Left ventricle myocardium inferior (tissue), 1 donor: Measurements from ENCODE around the gene PRR30. TPM values are rescaled to one million over a fixed set of nuclear protein-coding genes. Genes with fewer than 3 reads are reported as not detected.
A peak's percentile ranks its signal among the peaks of the same experiment; 100 is the strongest.

Experiments
- DNase-seq: peaks from one replicate; pipeline ENCODE4 v3.0.0-alpha.2; 2020
- H3K27ac ChIP-seq: fragments of 200-600 bp; replicated peaks from 2 replicates; pipeline ENCODE4 v1.8.0; 2021
- H3K27me3 ChIP-seq: fragments of 200-600 bp; 2 replicates; pipeline ENCODE4 v1.8.0; 2021; ENCODE audit warnings: low read depth
- H3K36me3 ChIP-seq: fragments of 200-600 bp; 2 replicates; pipeline ENCODE4 v1.8.0; 2021
- H3K4me1 ChIP-seq: fragments of 200-600 bp; 2 replicates; pipeline ENCODE4 v1.8.0; 2021
- H3K4me3 ChIP-seq: fragments of 200-600 bp; 2 replicates; pipeline ENCODE4 v1.8.0; 2021; ENCODE audit warnings: mild to moderate bottlenecking, moderate library complexity
- H3K9me3 ChIP-seq: fragments of 200-600 bp; replicated peaks from 2 replicates; pipeline ENCODE4 v1.8.0; 2021
- intact Hi-C: fragments of 100-400 bp; cut with micrococcal nuclease; formaldehyde crosslinking; loops from one replicate; pipeline ENCODE4 v1.11.0; 2022
- total RNA-seq: library from RNA; stranded (reverse); fragmentation: NEBNext Ultra II Directional; extraction: Animal tissue kit (Norgen Biotek cat#: 25700); gene quantifications from one replicate; pipeline ENCODE4 v1.2.1, GENCODE V29; 2021
- TF ChIP-seq, protein P1 (sequence below): fragments of 200-600 bp; IDR thresholded peaks from 2 replicates; pipeline ENCODE4 v1.8.0; 2021; ENCODE audit warnings: antibody characterized with exemption, mild to moderate bottlenecking, borderline replicate concordance
- donor health status: DM: no; HTN: yes; CAD: no; lungs with severe emphysema.

Gene PRR30
- total RNA-seq, 1 donor from 2014 or later: not detected

GRCh38 chr2:27135478-27135955 lies 3.7 kb downstream of the PRR30 start:
- Histone ChIP-seq H3K36me3 (peaks cover 23% of the 10 kb centered on the region), H3K27me3 (no peaks in the 10 kb centered on the region), H3K27ac (peak overlapping the region; percentile 94), H3K4me3 (no peak overlapping the region), H3K4me1 (peaks cover 23% of the 10 kb centered on the region), H3K9me3 (no peaks in the 10 kb centered on the region)
- DNase-seq: no peak
- TF ChIP-seq, protein P1, sequence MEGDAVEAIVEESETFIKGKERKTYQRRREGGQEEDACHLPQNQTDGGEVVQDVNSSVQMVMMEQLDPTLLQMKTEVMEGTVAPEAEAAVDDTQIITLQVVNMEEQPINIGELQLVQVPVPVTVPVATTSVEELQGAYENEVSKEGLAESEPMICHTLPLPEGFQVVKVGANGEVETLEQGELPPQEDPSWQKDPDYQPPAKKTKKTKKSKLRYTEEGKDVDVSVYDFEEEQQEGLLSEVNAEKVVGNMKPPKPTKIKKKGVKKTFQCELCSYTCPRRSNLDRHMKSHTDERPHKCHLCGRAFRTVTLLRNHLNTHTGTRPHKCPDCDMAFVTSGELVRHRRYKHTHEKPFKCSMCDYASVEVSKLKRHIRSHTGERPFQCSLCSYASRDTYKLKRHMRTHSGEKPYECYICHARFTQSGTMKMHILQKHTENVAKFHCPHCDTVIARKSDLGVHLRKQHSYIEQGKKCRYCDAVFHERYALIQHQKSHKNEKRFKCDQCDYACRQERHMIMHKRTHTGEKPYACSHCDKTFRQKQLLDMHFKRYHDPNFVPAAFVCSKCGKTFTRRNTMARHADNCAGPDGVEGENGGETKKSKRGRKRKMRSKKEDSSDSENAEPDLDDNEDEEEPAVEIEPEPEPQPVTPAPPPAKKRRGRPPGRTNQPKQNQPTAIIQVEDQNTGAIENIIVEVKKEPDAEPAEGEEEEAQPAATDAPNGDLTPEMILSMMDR: no peak
- intact Hi-C loops: no loop called here

- intact Hi-C loops: no loop called here
- no peak for DNase-seq
- Histone ChIP-seq H3K36me3 (peaks cover 29% of the 10 kb centered on the region), H3K27me3 (no peaks in the 10 kb centered on the region), H3K4me3 (peak overlapping the region; percentile 99), H3K27ac (peak overlapping the region; percentile 94), H3K9me3 (no peaks in the 10 kb centered on the region), H3K4me1 (peaks cover 23% of the 10 kb centered on the region)
- TF ChIP-seq, protein P1: no peak
Measured at GRCh38 chr2:27134781-27135477, 4.3 kb downstream of the PRR30 start.

DNA sequence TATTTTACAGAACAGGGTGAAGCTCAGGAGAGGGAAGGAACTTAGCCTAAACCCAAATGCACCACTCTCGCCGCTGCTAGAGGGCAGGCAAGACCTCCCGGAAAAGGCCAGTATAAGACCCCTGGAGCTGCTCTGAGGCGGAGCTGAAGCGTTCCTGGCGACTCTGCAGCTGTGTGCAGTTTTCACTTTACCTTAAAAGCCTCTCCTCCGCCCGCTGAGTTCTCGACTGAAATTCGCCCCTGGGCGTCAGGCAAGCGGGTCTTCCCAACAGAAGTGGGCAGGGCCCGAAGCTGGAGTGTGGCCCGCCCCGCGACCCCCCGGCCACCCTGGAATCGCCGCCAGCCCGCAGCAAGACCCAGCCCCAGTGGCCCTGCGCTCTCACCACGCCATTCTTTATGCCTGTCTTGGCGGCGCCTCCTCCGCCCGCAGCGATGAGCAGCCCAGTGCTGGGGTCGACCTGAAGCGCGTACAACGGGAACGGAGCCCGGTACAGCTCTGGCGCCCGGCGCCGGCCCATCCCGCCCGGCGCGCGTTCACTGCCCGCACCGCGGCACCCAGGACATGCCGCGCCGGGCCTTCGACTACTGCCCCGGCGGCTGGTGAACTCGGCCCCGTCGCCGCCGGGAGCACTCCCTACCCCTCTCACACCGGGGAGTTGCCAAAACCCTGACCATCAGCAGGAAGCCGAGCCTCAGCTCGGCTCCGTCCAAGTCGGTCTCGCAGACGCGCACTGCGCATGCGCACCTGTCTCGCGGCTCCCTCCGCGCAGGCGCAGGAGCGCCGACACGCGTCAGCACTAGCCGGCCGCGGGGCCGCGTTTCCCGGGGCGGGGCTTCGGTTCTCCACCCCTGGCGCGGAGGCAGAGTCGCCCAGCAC lies 5.1 kb downstream of the PRR30 start, which contains the start of gene PREB:
Gene PREB (minus strand): TSS at position 732 of the 876 bp plus-strand sequence. CDS start 215 bp downstream, at position 517.
- peaks cover 33% of the 10 kb centered on the region for H3K36me3 ChIP-seq
- H3K27ac ChIP-seq: peak within 1 kb of the TSS; percentile 94
- peaks cover 23% of the 10 kb centered on the region for H3K4me1 ChIP-seq
- H3K27me3 ChIP-seq: no peaks in the 10 kb centered on the region
- TF ChIP-seq, protein P1: no peak
- intact Hi-C loops: no loop called here
- DNase-seq: peak; percentile 97
- no peaks in the 10 kb centered on the region for H3K9me3 ChIP-seq
- H3K4me3 ChIP-seq: peak within 1 kb of the TSS; percentile 99

DNA sequence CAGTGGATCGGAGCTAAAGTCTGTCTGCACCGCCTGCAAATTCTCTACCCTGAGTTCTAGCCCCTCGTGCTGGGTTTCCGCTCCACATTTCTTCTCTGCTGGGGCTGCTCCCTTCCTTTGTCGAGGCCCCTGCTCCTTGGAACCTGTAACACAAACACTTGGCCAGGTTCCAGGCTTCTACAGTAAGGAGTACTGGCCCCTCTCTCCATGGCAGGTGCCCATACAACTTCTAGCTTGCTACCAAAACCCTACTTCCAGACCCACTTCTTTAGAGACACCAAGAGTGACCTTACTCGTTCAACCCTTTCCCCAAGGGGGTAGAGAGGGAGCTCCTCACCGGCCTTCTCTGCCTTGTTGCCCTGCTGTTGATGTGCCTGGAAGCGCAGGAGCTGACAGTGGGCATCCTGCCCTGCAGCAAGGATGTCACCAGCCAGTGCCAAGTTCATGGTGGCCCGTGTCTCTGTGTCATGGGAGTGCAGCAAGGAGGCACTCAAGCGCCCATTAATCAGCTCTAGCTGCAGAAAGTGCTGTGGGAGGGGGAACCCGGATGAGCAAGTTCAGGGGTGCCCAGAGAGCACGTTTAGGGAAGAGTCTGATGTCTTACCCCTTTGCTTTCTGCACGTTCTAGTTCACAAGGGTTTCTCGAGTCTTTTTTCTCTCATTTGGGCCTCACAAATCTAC lies 5.9 kb downstream of the PRR30 start:
- peaks cover 23% of the 10 kb centered on the region for H3K4me1 ChIP-seq
- H3K36me3 ChIP-seq: peaks cover 33% of the 10 kb centered on the region
- DNase-seq: no peak
- H3K27ac ChIP-seq: peak overlapping the region; percentile 94
- TF ChIP-seq, protein P1: no peak
- no peaks in the 10 kb centered on the region for H3K9me3 ChIP-seq
- H3K27me3 ChIP-seq: no peaks in the 10 kb centered on the region
- peak overlapping the region; percentile 99 for H3K4me3 ChIP-seq
- intact Hi-C loops: no loop called here

DNA sequence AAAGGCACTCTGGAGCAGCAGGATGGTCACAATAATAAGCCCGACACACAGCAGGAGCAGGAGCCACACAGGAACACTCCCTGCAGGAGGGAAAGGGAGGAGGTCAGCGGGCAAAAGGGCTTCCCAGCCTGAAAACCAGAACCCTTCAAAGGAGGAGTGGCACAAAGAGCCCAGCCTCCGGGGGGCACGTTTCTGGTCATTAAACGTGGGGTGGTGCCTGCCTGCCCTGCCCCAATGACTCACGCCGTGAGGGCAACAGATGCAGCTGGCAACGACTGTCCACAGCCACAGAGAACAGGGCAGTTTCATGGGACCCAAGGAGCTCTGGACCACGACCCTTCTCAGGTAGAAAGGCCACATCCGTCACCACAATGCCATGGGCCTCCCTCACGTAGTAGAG lies 7.8 kb downstream of the PRR30 start:
- no peak overlapping the region for H3K4me3 ChIP-seq
- no peaks in the 10 kb centered on the region for H3K27me3 ChIP-seq
- intact Hi-C loops: no loop called here
- peaks cover 33% of the 10 kb centered on the region for H3K36me3 ChIP-seq
- TF ChIP-seq, protein P1: no peak
- H3K9me3 ChIP-seq: no peaks in the 10 kb centered on the region
- peaks cover 23% of the 10 kb centered on the region for H3K4me1 ChIP-seq
- no peak overlapping the region for H3K27ac ChIP-seq
- no peak for DNase-seq
